ENCODE data around the gene PDZD2. TPM values are rescaled to one million over a fixed set of nuclear protein-coding genes. Genes with fewer than 3 reads are reported as not detected.

The PDZD2 gene
- total and polyA plus RNA-seq, 9 donors, result 21.2 to 58.2 (median 37.8) TPM

DNA sequence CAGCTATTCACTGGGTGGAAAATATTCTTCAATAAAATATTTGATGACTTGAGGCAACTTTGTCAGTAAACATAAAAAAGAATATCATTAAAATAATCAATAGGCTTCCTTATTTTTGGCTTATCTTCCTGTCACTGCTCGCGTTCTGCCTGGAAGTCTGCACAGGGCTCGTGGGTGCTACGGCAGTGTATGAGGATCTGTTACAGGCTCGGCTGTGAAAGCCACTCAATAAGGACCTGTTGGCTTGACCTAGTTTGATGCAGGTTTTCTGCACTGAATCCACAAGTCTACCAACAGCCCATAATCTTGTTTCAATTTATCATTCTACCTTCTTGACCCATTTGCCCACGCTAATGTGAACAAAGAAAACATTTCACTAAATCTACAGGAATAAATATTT, 97.2 kb downstream of the PDZD2 start:
- Histone ChIP-seq H3K4me3 (no peak overlapping the region), H3K36me3 (no peaks in the 10 kb centered on the region), H3K9me3 (peaks cover 0 to 3% of the 10 kb centered on the region in 2 donors), H3K27me3 (no peaks in the 10 kb centered on the region), H3K4me1 (ENCODE audit: insufficient read depth) (no peaks in the 10 kb centered on the region), H3K27ac (no peak overlapping the region)
- 80 to 89% (median 86%) methylated on average over 6 of the region's 6 CpGs for WGBS, 3 donors
- TF ChIP-seq POLR2A (IDR thresholded peaks at IDR 0.05) (no peak), EP300 (IDR thresholded peaks at IDR 0.05) (no peak)
- TF ChIP-seq, protein P1, sequence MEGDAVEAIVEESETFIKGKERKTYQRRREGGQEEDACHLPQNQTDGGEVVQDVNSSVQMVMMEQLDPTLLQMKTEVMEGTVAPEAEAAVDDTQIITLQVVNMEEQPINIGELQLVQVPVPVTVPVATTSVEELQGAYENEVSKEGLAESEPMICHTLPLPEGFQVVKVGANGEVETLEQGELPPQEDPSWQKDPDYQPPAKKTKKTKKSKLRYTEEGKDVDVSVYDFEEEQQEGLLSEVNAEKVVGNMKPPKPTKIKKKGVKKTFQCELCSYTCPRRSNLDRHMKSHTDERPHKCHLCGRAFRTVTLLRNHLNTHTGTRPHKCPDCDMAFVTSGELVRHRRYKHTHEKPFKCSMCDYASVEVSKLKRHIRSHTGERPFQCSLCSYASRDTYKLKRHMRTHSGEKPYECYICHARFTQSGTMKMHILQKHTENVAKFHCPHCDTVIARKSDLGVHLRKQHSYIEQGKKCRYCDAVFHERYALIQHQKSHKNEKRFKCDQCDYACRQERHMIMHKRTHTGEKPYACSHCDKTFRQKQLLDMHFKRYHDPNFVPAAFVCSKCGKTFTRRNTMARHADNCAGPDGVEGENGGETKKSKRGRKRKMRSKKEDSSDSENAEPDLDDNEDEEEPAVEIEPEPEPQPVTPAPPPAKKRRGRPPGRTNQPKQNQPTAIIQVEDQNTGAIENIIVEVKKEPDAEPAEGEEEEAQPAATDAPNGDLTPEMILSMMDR (IDR thresholded peaks at IDR 0.05), result no peak
- DNase-seq, result no peak
- intact Hi-C loops (cut with DNase I), result no loop called here

DNA sequence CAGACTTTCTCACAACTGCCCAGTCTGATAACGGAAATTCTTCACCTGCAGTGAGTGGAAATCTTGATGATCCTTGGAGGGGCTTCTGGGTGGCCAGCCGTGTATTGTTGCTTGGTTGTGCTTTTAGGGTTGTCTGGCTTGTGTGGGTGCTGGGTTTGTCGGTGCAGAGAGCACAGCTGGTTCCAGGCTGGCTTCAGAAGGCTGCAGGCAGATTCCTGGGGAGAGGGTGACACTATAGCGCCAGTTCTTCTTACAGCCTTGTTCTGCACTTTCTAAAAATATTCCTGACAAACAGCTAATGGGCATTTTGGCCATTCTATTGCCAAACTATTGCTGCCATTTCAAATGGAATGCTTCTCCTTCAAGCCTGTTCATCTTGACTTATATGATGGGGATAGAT, 99.3 kb downstream of the PDZD2 start:
- WGBS, 3 donors, result 45 to 72% (median 60%) methylated on average over 4 of the region's 4 CpGs
- H3K4me3 ChIP-seq, result no peak overlapping the region

DNA sequence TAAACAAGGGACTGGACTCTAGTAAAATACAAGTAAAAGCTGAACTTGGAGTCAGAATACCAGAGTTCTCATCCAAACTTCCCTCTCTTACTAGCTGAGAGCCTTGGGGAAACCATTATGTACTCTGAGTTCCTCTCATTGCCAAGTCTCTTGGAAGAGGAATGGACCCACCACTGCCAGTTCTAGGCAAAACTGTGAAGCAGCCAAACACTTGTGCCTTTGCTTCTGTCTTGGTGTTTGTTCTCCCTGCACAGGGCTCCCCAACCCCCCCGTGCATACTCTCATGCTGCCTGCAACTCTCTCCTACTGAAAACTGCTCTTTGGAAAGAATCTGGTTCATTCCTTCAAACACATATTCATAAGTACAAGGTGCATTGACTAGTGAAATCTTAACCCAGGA, 102.6 kb downstream of the PDZD2 start:
- TF ChIP-seq EP300 (IDR thresholded peaks at IDR 0.05), result no peak
- TF ChIP-seq POLR2A (IDR thresholded peaks at IDR 0.05), result no peak
- TF ChIP-seq, protein P1 (IDR thresholded peaks at IDR 0.05), result no peak
- Histone ChIP-seq H3K27me3 (no peaks in the 10 kb centered on the region), H3K9me3 (peaks cover 0 to 3% of the 10 kb centered on the region in 2 donors), H3K36me3 (no peaks in the 10 kb centered on the region), H3K4me1 (ENCODE audit: insufficient read depth) (no peaks in the 10 kb centered on the region), H3K27ac (no peak overlapping the region), H3K4me3 (no peak overlapping the region)
- peak in 1 of 5 donors; percentile 49 for DNase-seq
- 22 to 59% (median 54%) methylated on average over 1 of the region's 1 CpG for WGBS, 3 donors
- intact Hi-C loops (cut with DNase I), result no loop called here

More for the DNA sequence above, 99.3 kb downstream of the PDZD2 start:
- intact Hi-C loops (cut with DNase I), result no loop called here
- peaks cover 0 to 3% of the 10 kb centered on the region in 2 donors for H3K9me3 ChIP-seq
- H3K27me3 ChIP-seq, result no peaks in the 10 kb centered on the region
- DNase-seq, result no peak
- no peaks in the 10 kb centered on the region for H3K36me3 ChIP-seq
- H3K27ac ChIP-seq, result no peak overlapping the region
- no peaks in the 10 kb centered on the region for H3K4me1 ChIP-seq (ENCODE audit: insufficient read depth)
- TF ChIP-seq, protein P1 (IDR thresholded peaks at IDR 0.05), result no peak
- TF ChIP-seq EP300 (IDR thresholded peaks at IDR 0.05) (no peak), POLR2A (IDR thresholded peaks at IDR 0.05) (no peak)

DNA sequence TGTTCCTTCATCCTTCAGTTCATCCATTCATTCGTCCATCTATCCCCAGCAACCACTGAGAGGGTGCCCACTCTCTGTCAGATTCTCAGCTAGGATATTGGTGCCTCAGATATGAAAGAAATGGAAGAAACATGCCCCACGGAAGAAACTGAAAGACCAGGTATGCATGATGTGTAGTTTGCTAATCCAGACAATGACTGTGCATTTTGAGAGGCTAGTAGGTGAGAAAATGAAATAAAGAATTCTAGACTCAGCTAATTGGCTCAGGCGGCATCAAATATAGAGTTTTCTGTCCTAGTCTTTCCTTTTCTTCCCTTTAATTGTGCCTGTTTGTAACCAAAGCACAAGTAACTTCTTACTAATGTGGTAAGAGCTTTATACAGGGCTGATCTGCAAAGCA, 104.7 kb downstream of the PDZD2 start:
- WGBS, 3 donors, result 94 to 96% (median 96%) methylated on average over 3 of the region's 3 CpGs
- H3K27ac ChIP-seq, result no peak overlapping the region
- H3K4me3 ChIP-seq, result no peak overlapping the region
- H3K36me3 ChIP-seq, result no peaks in the 10 kb centered on the region
- peaks cover 0 to 3% of the 10 kb centered on the region in 2 donors for H3K9me3 ChIP-seq
- DNase-seq, result no peak
- no peaks in the 10 kb centered on the region for H3K4me1 ChIP-seq (ENCODE audit: insufficient read depth)
- no peaks in the 10 kb centered on the region for H3K27me3 ChIP-seq
- intact Hi-C loops (cut with DNase I), result no loop called here
- TF ChIP-seq EP300 (IDR thresholded peaks at IDR 0.05), result no peak
- TF ChIP-seq POLR2A (IDR thresholded peaks at IDR 0.05), result no peak
- TF ChIP-seq, protein P1 (IDR thresholded peaks at IDR 0.05), result no peak
